ENCODE results near the gene KLHDC2.
"Not testable (repeated sequence)": the region's sequence is repeated elsewhere in the genome, so short reads cannot be mapped to it uniquely, and the experiment has no call there.

KLHDC2 gene

DNA sequence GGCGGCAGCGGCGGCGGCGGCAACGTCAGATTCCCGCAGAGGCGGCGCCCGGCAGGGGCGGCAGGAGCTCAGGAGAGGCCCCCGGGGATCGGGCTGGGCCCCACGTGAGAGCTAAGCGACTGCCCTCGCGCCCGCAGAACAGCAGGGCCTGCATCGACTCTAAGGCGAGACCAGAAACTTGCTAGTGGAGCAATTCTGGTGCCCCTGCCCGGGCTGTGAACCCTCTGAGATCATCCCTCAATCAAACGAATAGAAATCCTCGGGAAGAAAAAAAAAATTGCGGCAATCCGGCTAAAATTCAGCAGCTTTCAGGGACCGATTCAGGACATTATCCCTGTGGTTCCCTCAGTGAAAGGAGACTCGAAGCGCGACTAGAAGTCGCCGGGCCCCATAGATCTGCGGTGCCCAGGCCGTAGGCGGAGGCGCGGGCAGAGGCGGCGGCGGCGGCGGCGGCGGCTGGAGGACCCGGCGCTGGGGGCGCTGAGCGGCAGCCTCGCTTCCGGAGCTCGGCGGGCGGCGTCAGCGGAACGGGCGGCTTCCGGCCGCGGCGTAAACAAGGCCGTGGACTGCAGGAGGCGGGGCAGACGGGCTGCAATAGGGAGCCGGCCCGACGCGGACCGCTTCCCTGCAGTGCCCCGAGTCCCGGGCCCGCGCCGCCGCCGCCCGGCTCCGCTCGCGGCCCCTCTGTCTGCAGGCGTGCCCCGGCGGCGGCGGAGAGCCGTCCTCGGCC, at the start of gene KLHDC2:
KLHDC2 (plus strand) TSS at position 583 of the 730 bp plus-strand sequence. CDS start 316 bp downstream, outside the sequence.
- Histone ChIP-seq H3K36me3 (ENCODE audit: control insufficient read depth, insufficient read depth, low read length) (no peaks in the 10 kb centered on the region), H3K4me1 (ENCODE audit: control insufficient read depth, insufficient read depth, low read length) (peaks cover 14% of the 10 kb centered on the region), H3K27me3 (ENCODE audit: control insufficient read depth, insufficient read depth, low read length) (no peaks in the 10 kb centered on the region), H3K9ac (ENCODE audit: low read length) (peak within 1 kb of the TSS; percentile 87), H3K4me3 (ENCODE audit: low read length) (peak within 1 kb of the TSS; percentile 90), H3K27ac (ENCODE audit: low read depth, low read length) (peak within 1 kb of the TSS; percentile 93)

GRCh38 chr14:49720744-49721143, 47.2 kb upstream of the KLHDC2 start:
- Histone ChIP-seq H3K9ac (ENCODE audit: low read length) (no peak overlapping the region), H3K36me3 (ENCODE audit: control insufficient read depth, insufficient read depth, low read length) (no peaks in the 10 kb centered on the region), H3K4me3 (ENCODE audit: low read length) (no peak overlapping the region), H3K4me1 (ENCODE audit: control insufficient read depth, insufficient read depth, low read length) (no peaks in the 10 kb centered on the region), H3K27me3 (ENCODE audit: control insufficient read depth, insufficient read depth, low read length) (no peaks in the 10 kb centered on the region), H3K27ac (ENCODE audit: low read depth, low read length) (no peak overlapping the region)

DNA sequence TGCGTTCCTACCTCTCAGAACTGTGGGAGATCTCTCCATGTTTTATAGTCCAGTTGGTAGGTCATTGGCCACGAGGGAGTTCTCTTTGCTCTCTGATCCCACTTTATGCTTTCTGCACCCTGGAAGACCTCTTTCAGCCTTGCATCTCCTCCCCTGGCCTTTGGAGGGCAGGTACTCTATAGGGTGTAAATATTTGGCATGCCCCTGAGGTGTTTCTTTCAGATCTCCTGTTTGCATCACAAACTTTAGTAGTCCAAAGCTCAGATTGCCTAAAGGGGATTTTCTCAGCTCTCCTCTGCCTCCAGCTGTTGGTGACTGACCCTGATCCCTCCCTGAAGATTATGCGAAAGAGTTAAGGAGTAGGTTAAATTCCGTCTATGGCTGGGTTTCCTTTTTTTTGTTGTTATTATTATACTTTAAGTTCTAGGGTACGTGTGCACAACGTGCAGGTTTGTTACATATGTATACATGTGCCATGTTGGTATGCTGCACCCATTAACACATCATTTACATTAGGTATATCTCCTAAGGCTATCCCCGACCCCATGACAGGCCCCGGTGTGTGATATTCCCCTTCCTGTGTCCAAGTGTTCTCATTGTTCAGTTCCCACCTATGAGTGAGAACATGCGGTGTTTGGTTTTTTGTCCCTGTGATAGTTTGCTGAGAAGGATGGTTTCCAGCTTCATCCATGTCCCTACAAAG, 46.1 kb upstream of the KLHDC2 start:
- H3K9ac ChIP-seq (ENCODE audit: low read length); H3K27ac ChIP-seq (ENCODE audit: low read depth, low read length); H3K36me3 ChIP-seq (ENCODE audit: control insufficient read depth, insufficient read depth, low read length); H3K4me3 ChIP-seq (ENCODE audit: low read length); H3K4me1 ChIP-seq (ENCODE audit: control insufficient read depth, insufficient read depth, low read length); H3K27me3 ChIP-seq (ENCODE audit: control insufficient read depth, insufficient read depth, low read length): not testable (repeated sequence)

GRCh38 chr14:49727171-49727570, 40.8 kb upstream of the KLHDC2 start:
- Histone ChIP-seq H3K36me3 (ENCODE audit: control insufficient read depth, insufficient read depth, low read length) (peaks cover 2% of the 10 kb centered on the region), H3K4me3 (ENCODE audit: low read length) (no peak overlapping the region), H3K27ac (ENCODE audit: low read depth, low read length) (no peak overlapping the region), H3K4me1 (ENCODE audit: control insufficient read depth, insufficient read depth, low read length) (no peaks in the 10 kb centered on the region), H3K9ac (ENCODE audit: low read length) (no peak overlapping the region), H3K27me3 (ENCODE audit: control insufficient read depth, insufficient read depth, low read length) (no peaks in the 10 kb centered on the region)

DNA sequence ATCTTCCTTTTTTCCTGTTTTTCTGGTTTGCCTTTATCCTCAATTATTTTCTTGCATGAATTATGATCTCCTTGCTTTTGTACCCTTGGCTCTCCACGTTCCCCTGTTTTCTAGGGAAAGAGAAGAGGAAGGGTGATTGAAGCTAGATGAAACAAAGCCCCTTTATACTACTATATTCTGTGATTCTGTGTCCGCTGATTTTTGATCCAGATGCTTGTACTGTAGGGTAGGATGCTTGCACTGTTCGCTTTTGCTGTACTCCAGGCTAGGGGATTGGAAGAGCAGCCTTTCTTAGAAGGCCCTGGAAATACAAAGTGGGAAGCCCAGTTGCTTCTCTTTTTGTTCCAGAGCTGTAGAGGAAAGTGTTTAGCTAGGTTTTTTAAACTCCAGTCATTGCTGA, 35.1 kb upstream of the KLHDC2 start:
- Histone ChIP-seq H3K9ac (ENCODE audit: low read length) (no peak overlapping the region), H3K4me3 (ENCODE audit: low read length) (no peak overlapping the region), H3K4me1 (ENCODE audit: control insufficient read depth, insufficient read depth, low read length) (no peaks in the 10 kb centered on the region), H3K27ac (ENCODE audit: low read depth, low read length) (no peak overlapping the region), H3K27me3 (ENCODE audit: control insufficient read depth, insufficient read depth, low read length) (no peaks in the 10 kb centered on the region), H3K36me3 (ENCODE audit: control insufficient read depth, insufficient read depth, low read length) (no peaks in the 10 kb centered on the region)

DNA sequence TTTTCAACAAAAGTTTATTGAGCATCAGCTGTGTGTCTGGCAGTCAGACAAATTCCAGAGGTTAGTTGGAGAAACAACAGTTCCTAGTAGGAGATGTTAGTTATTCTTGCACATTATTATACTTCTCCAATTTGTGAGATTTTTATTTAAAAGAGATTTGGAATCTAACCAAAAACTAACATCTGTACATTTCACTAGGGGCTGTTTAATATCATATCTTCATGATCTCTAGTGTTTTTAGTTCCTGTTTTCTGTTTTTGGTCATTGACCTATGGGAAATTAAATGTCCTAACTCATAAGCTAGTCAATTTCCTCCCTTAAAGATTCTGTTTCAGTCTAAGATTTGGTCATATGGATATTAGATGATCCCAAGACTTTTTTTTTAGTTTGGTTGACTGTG, 34.1 kb upstream of the KLHDC2 start:
- Histone ChIP-seq H3K4me1 (ENCODE audit: control insufficient read depth, insufficient read depth, low read length) (no peaks in the 10 kb centered on the region), H3K9ac (ENCODE audit: low read length) (no peak overlapping the region), H3K27ac (ENCODE audit: low read depth, low read length) (no peak overlapping the region), H3K36me3 (ENCODE audit: control insufficient read depth, insufficient read depth, low read length) (no peaks in the 10 kb centered on the region), H3K4me3 (ENCODE audit: low read length) (no peak overlapping the region), H3K27me3 (ENCODE audit: control insufficient read depth, insufficient read depth, low read length) (no peaks in the 10 kb centered on the region)

GRCh38 chr14:49735669-49736068, 32.3 kb upstream of the KLHDC2 start:
- H3K27me3 ChIP-seq (ENCODE audit: control insufficient read depth, insufficient read depth, low read length); H3K9ac ChIP-seq (ENCODE audit: low read length); H3K4me1 ChIP-seq (ENCODE audit: control insufficient read depth, insufficient read depth, low read length); H3K36me3 ChIP-seq (ENCODE audit: control insufficient read depth, insufficient read depth, low read length); H3K4me3 ChIP-seq (ENCODE audit: low read length); H3K27ac ChIP-seq (ENCODE audit: low read depth, low read length): not testable (repeated sequence)

DNA sequence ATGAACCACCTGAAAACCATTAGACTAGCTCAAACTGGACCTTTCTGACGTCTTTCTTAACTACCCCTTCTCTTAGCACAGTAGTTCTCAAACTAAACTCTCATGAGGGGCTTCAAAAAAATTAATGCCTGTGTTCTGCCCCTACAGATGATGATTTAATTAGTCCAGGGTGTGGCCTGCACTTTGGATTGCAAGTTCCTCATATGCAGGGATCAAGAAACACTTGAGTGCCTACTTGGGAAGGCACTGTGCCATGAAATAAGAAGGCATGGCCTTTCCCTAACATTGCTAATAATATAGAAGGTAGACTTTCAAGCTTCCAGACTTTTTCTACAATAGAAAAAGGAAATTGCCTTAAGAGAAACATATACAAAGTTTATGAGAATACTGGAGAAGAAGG, 22.8 kb upstream of the KLHDC2 start:
- H3K27ac ChIP-seq (ENCODE audit: low read depth, low read length) = no peak overlapping the region
- no peaks in the 10 kb centered on the region for H3K4me1 ChIP-seq (ENCODE audit: control insufficient read depth, insufficient read depth, low read length)
- H3K27me3 ChIP-seq (ENCODE audit: control insufficient read depth, insufficient read depth, low read length) = no peaks in the 10 kb centered on the region
- H3K36me3 ChIP-seq (ENCODE audit: control insufficient read depth, insufficient read depth, low read length) = peaks cover 3% of the 10 kb centered on the region
- H3K9ac ChIP-seq (ENCODE audit: low read length) = no peak overlapping the region
- no peak overlapping the region for H3K4me3 ChIP-seq (ENCODE audit: low read length)

DNA sequence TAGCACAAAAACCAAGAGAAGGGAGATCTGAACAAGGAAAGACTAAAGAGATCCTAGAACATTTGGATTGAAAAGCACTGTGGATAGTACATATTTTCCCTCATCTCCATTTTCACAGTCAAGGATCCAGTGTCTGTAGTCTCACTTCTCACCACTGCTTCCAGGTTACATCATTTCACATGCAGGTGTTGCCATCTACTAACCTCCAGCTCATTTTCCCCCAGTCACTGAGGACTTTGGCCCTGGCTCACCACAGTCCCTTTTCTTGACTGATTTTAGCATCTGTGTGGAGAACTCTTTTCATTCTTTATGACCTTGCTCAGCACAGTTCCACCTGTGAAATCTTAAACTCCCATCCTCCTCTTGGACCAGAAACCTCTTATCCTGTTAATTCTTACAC, 21.5 kb upstream of the KLHDC2 start:
- not testable (repeated sequence) for H3K9ac ChIP-seq (ENCODE audit: low read length); H3K36me3 ChIP-seq (ENCODE audit: control insufficient read depth, insufficient read depth, low read length); H3K4me3 ChIP-seq (ENCODE audit: low read length); H3K4me1 ChIP-seq (ENCODE audit: control insufficient read depth, insufficient read depth, low read length); H3K27ac ChIP-seq (ENCODE audit: low read depth, low read length); H3K27me3 ChIP-seq (ENCODE audit: control insufficient read depth, insufficient read depth, low read length)

- Histone ChIP-seq H3K36me3 (ENCODE audit: control insufficient read depth, insufficient read depth, low read length) (no peaks in the 10 kb centered on the region), H3K27ac (ENCODE audit: low read depth, low read length) (no peak overlapping the region), H3K4me1 (ENCODE audit: control insufficient read depth, insufficient read depth, low read length) (no peaks in the 10 kb centered on the region), H3K27me3 (ENCODE audit: control insufficient read depth, insufficient read depth, low read length) (no peaks in the 10 kb centered on the region), H3K9ac (ENCODE audit: low read length) (no peak overlapping the region), H3K4me3 (ENCODE audit: low read length) (no peak overlapping the region)
Observed at GRCh38 chr14:49754570-49755097, 13.3 kb upstream of the KLHDC2 start.

DNA sequence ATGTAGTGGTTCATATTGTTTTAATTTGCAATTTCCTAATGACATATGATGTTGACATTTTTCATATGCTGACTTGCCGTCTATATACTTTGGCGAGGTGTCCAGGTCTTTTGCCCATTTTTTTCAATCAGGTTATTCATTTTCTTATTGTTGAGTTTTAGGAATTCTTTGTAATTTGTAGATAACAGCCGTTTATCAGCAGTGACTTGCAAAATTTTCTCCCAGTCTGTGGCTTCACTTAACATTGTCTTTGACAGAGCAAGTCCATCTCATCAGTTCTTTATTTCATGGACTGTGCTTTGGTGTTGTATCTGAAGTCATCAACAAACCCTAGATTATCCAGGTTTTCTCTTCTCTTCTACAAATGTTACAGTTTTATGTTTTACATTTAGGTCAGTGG, 12.6 kb upstream of the KLHDC2 start:
- Histone ChIP-seq H3K27ac (ENCODE audit: low read depth, low read length) (no peak overlapping the region), H3K27me3 (ENCODE audit: control insufficient read depth, insufficient read depth, low read length) (no peaks in the 10 kb centered on the region), H3K9ac (ENCODE audit: low read length) (no peak overlapping the region), H3K4me3 (ENCODE audit: low read length) (no peak overlapping the region), H3K4me1 (ENCODE audit: control insufficient read depth, insufficient read depth, low read length) (no peaks in the 10 kb centered on the region), H3K36me3 (ENCODE audit: control insufficient read depth, insufficient read depth, low read length) (no peaks in the 10 kb centered on the region)

DNA sequence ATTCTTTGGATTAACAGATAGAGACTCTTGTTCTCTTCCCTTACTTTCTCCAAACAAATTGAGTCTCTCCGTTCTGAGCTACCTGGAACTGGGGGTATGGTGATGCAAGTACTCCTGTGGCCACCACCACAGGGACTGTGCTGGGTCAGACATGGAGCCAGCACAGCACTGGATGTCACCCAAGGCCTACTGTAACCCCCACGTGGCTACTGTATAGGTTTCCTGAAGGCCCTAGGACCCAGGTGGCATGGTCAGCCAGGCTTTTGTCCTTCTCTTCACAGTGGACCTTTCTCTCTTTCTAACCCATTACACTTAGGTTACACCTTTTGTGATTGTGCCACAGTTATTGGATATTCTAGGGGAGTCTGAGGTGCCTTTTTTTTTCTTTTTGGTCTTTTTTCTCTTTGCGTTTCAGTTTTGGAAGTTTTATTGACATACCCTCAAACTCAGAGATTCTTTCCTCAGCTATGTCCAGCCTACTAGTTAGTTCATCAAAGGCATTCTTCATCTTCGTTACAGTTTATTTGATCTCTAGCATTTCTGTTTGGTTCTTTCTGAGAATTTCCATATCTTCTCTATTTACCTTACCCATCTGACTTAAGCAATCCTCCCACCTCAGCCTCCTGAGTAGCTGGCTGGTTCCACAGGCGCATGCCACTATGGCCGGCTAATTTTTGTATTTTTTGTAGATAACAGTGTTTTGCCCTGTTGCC, 6.0 kb upstream of the KLHDC2 start:
- H3K4me3 ChIP-seq (ENCODE audit: low read length) = no peak overlapping the region
- peaks cover 3% of the 10 kb centered on the region for H3K4me1 ChIP-seq (ENCODE audit: control insufficient read depth, insufficient read depth, low read length)
- H3K27ac ChIP-seq (ENCODE audit: low read depth, low read length) = no peak overlapping the region
- H3K36me3 ChIP-seq (ENCODE audit: control insufficient read depth, insufficient read depth, low read length) = no peaks in the 10 kb centered on the region
- no peaks in the 10 kb centered on the region for H3K27me3 ChIP-seq (ENCODE audit: control insufficient read depth, insufficient read depth, low read length)
- H3K9ac ChIP-seq (ENCODE audit: low read length) = no peak overlapping the region
